Activated CD4-positive, alpha-beta T cell treated with anti-CD3 and anti-CD28 coated beads for 48 hours (primary cell): Measurements from ENCODE around the gene SPAG5.

Experiments
- DNase-seq: peaks from one replicate; pipeline ENCODE4 v3.0.0-alpha.2; 2020

The SPAG5 gene, protein sequence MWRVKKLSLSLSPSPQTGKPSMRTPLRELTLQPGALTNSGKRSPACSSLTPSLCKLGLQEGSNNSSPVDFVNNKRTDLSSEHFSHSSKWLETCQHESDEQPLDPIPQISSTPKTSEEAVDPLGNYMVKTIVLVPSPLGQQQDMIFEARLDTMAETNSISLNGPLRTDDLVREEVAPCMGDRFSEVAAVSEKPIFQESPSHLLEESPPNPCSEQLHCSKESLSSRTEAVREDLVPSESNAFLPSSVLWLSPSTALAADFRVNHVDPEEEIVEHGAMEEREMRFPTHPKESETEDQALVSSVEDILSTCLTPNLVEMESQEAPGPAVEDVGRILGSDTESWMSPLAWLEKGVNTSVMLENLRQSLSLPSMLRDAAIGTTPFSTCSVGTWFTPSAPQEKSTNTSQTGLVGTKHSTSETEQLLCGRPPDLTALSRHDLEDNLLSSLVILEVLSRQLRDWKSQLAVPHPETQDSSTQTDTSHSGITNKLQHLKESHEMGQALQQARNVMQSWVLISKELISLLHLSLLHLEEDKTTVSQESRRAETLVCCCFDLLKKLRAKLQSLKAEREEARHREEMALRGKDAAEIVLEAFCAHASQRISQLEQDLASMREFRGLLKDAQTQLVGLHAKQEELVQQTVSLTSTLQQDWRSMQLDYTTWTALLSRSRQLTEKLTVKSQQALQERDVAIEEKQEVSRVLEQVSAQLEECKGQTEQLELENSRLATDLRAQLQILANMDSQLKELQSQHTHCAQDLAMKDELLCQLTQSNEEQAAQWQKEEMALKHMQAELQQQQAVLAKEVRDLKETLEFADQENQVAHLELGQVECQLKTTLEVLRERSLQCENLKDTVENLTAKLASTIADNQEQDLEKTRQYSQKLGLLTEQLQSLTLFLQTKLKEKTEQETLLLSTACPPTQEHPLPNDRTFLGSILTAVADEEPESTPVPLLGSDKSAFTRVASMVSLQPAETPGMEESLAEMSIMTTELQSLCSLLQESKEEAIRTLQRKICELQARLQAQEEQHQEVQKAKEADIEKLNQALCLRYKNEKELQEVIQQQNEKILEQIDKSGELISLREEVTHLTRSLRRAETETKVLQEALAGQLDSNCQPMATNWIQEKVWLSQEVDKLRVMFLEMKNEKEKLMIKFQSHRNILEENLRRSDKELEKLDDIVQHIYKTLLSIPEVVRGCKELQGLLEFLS

DNA sequence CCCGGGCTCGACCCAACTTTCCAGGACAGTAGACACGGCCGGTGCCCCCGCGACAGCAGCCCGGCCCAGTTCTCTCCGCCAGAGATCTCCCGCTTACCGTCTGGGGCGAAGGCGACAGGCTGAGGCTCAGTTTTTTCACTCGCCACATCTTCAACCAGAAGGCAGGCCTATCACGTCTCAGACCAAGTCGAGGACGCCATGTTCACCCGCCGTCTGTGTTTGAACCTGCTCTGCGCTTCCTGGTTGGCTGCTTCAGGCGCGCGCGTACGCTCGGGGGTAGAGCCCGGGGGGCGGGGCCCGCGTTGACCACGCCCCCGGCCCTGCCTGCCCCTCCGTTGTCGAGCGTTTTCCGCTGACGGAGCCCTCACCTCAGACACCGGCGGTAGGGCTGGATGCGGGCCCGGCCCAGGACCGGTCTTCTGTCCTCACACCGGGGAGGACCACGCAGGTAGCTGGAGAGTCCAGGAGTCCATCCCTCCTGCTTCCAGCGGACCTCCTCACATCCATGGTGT is at the start of gene SPAG5:
SPAG5 (minus strand) TSS at position 227 of the 512 bp plus-strand sequence; CDS start at position 148, 79 bp downstream.
- peak; percentile 95 for DNase-seq

DNA sequence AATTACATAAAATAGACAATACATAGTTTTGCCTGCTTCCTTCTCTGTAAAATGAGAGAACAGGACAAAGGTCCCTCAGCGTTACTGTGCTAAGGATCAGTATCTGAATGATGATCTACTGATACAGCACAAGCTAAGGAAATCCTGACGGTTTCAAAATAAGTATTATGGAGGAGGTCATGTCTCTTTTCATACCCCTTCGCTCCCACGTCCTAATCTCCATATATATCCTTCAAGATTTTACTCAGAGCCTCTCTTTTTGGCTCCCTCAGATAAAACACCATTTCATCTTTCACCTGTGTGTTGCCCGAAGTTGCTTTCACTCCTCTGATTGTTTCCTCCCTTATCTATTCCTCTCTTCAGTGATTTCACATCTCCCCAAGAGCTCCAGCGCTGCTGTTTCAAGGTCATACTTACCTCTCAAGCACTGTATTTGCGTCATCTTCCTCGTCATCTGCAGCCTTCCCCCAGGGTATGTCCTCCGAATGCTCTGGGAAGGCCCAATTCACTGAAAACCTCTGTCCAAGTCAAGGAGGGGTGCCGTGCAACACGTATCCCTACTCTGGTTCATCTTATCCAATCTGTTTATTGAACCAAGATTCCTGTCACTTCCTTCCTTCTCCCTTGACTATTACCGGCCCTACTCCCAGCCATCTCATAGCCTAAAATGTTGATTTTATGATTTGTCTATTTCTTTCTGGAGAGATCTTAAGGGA is 47.4 kb upstream of the SPAG5 start:
- no peak for DNase-seq

DNA sequence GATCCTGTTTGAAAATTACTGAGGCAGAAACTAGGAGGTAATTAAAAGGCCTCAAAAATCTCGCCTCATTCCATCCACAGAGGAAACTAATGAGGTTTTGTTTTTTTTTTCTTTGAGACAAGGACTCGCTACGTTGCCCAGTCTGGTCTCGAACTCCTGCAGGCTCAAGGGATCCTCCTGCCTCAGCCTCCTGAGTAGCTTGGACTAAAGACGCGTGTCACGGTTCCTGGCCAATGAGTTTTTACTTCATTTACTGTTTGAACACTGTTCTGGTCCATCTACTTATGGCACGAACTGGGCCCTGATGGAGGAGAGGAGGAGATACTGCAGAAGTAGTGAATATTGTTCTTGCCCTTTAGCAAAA is 46.7 kb upstream of the SPAG5 start:
- peak; percentile 16 for DNase-seq

- DNase-seq: peak; percentile 97
These were observed 46.2 kb upstream of the SPAG5 start, which contains the start of gene BLTP2 for GRCh38 chr17:28644787-28645575. BLTP2 (minus strand) TSS chr17:28645158; CDS start chr17:28645056, 102 bp downstream.

- DNase-seq: peak; percentile 47
These were observed 45.4 kb upstream of the SPAG5 start for GRCh38 chr17:28643983-28644786.

DNA sequence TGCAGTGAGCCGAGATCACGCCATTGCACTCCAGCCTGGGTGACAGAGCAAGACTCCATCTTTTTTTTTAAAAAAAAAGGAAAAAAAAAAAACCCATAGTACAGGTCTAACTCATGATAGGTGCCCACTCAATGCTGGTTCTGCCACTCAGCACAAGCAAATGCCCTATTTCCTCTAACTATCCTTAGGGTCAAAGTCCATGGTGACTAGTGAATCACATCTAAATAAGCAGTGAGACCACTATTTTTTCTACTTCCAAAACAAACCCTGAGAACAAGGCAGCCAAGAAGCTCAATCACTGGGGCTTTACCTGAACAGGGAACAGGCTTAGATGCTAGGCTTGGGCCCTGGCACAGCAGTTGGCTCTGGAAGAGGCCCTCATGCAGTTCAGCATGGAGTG is 42.8 kb upstream of the SPAG5 start:
- DNase-seq: no peak

- no peak for DNase-seq
These were observed 36.7 kb upstream of the SPAG5 start for GRCh38 chr17:28635506-28635905.

DNA sequence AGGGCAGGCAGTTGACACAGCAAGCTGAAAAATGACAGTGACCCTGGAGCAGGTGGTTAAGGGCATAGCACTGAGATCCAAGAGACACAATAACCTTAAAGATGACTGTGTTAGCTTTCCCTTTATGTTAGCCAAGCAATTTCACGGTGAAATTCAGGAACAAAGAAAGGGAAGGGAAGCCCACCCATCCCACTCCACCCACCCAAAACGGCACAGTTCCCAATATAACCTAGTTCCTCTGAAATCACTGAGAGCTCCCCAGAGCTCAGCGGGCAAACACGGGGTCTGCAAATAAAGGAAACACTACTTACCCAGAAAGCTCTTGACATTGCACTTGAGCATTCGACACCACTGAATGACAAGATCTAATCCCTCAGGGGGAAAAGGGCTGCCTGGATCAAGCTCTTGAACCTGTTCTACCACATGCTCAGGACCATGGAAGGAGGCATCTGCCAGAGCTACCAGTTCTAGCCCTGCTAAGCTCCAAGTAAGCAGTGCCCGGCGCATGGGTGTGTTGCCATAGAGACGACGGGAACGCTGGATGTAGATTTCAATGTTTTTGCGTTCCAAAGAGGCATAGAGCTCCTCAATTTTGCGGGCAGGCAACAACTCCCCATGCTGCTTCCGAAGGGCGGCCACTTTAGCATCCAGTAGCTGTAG is 35.5 kb upstream of the SPAG5 start:
- DNase-seq: no peak

DNA sequence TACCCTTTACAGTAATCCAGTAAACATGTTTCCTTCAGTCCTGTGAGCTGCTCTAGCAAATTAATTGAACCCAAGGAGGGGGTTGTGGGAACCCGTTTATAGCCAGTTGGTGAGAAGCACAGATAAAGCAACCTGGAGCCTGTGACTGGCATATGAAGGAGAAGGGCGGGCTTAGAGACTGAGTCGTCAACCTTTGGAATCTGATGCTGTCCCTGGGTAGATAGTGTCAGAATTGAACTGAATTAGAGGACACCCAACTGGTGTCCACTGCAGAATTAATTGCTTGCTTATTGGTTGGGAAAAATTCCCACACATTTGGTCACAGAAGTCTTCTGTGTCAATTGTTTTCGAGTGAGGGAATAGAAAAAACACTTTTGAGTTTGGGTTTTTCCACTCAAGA is 28.0 kb upstream of the SPAG5 start:
- no peak for DNase-seq

GRCh38 chr17:28624148-28624547 is 25.3 kb upstream of the SPAG5 start:
- DNase-seq: no peak

GRCh38 chr17:28623696-28624095 is 24.9 kb upstream of the SPAG5 start:
- no peak for DNase-seq

- DNase-seq: no peak
These were observed 23.4 kb upstream of the SPAG5 start for GRCh38 chr17:28622186-28622585.

- no peak for DNase-seq
These were observed 21.2 kb upstream of the SPAG5 start for GRCh38 chr17:28620010-28620409.

- DNase-seq: no peak
These were observed 19.6 kb upstream of the SPAG5 start for GRCh38 chr17:28618464-28618863.

GRCh38 chr17:28616281-28616680 is 17.5 kb upstream of the SPAG5 start:
- DNase-seq: no peak

DNA sequence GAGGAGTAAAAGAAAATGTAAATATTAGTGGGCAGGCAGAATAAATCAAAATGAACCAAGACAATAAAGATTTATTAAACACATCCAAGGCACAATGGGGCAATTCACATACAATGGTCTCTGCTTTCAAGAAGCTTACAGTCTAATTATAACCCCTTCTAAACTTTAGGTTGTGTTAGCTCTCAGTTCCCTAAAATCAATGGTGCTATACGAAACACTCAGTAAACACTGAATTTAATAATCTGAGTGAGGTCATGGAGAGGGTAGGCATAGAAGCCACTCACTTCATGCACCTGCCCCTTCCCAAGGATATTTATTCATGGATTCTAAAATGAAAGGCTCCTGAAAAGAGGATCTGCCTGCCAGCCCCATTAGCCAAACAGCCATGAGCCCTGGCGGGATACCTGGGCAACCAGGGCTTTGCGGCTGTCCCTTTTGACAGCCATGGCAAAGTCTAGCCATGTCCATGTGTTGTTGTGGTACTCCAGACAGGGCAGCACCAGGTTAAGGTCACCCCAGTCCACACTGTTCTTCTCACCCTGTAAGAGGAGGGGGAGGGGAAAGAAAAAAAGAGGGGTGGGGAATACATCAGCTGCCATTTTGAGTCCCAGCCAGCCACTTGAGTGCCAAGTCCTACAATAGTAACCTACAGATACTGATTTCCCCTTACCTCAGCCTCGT is 16.6 kb upstream of the SPAG5 start:
- no peak for DNase-seq

DNA sequence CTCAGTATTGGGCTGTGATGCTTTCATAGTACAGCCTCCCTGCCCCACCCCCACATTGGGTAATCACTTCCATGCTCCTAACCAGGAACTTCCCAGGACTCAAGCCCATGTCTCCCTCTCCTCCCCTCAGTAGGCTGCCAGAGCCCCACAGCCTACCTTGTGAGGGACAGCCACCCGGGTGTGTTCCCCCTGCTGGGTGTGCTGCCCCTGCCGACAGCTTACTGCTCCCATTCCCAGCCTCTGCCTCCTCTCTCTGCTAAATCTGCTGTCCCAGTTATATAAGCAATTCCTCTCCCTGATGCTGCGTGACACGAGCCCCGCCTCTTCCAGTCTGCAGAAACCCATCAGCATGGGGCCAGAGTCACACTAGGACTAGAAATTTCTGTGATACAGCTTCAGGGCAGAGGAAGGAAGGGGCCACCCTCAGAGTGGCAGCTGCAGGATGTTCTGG is 15.1 kb upstream of the SPAG5 start, which contains the start of gene RSKR:
RSKR (minus strand) TSS at position 255 of the 451 bp plus-strand sequence; CDS start at position 231, 24 bp downstream.
- no peak for DNase-seq

DNA sequence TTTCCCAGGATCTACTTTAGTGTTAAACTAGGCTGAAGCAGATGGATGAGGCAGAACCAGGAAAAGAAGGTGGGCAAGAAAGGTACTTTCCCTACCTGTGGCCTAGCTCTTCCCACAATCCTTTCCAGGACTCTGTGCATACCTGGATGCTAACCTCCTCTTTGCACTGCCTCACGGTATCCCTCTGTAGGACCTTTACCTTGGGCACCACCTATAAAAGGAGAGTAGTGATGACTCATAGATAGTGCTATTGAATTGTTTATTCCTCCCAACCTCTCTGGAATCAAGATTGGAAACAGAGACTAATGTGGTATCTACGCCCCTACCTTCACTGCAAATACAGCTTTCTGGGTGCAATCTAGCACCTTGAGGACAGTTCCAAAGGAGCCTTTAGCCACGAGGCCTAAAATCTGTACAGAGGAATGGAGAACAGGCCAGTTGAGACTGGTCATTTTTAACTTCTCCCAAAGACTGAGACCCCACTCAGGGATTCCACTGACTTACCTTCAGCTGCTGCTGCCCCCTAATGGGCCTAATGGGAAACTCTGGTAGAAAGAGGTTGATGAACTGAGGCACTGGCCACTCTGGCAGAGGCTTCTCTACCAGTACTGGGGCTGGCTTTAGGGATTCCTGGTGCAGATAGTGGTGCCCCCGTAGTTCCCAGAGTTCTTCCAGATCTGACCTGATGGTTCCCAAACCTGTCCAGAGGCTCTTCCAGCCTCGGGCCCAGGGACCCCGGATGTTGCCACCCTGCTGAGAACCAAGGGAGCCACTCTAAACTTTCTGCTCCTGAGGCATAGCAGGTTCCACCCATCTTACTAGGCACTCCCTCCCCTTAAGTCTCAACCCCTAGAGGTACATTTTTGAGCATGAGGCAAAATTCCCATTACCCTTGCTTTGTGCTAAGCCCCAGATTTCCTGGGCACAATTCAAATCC is 14.4 kb upstream of the SPAG5 start:
- peak; percentile 40 for DNase-seq
